Lower leg skin (tissue), 3 donors: Measurements from ENCODE around the gene ACO2.

Source experiments
- CTCF ChIP-seq, 3 donors: fragments of 450-650 bp; IDR thresholded peaks; one replicate each; pipeline ENCODE4 v1.5.1; 2016; ENCODE audit warnings: antibody characterized with exemption in 3 of 3, mild to moderate bottlenecking in 3 of 3, moderate library complexity in 2 of 3
- POLR2A ChIP-seq, 2 donors: fragments of 450-650 bp; IDR thresholded peaks; one replicate each; pipeline ENCODE4 v1.6.1; 2016 to 2017; ENCODE audit warnings: antibody characterized with exemption in 2 of 2, mild to moderate bottlenecking in 1 of 2, moderate library complexity in 1 of 2

- no peak for TF ChIP-seq POLR2A (IDR thresholded peaks at IDR 0.05)
- TF ChIP-seq CTCF (IDR thresholded peaks at IDR 0.05) = no peak
These were observed 101.3 kb downstream of the ACO2 start for GRCh38 chr22:41570221-41570620.
